Measurements from ENCODE around the gene GLTP. TPM values are rescaled to one million over a fixed set of nuclear protein-coding genes. Genes with fewer than 3 reads are reported as not detected.

The GLTP gene
- total and polyA plus RNA-seq, 4 donors: 8.5 to 12.8 (median 8.7) TPM

DNA sequence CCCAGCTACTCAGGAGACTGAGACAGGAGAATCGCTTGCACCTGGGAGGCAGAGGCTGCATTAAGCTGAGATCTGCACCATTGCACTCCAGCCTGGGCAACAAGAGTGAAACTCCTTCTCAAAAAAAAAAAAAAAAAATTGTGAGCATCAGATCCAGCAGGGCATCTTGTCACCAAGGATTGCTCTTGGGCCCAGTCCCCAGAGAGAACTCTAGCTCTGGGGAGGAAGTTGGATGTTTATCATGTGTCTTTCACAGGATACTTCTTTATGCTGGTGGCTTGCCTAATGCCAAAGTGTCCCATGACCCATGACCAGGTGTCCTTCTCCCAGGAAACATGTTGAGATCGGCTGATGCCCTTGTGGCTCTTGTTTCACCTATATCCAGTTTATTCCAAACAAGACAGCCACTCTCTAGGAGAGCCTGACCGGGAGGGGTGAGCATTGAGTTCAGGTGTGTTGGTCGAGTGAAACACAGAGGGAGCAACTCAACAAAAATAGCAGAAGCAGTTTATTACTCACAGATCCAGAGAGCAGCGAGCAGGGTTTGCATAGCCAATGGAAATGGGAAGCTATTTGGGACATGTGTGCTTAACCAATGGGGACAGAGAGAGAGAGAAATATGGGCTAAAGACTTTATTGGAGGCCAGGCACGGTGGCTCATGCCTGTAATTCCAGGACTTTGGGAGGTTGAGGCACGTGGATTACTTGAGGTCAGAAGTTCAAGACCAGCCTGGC, 13.1 kb upstream of the GLTP start:
- DNase-seq (ENCODE audit: low spot score): no peak
- 89% methylated on average over 7 of the region's 7 CpGs for WGBS
- Histone ChIP-seq H3K36me3 (ENCODE audit: control insufficient read depth in 4 of 4, insufficient read depth in 3 of 4, low read depth in 1 of 4, low read length in 3 of 4) (no peaks in the 10 kb centered on the region), H3K4me3 (ENCODE audit: low read depth in 1 of 3, low read length in 3 of 3) (no peak overlapping the region), H3K9ac (ENCODE audit: low read depth in 1 of 2, low read length in 2 of 2) (no peak overlapping the region), H3K9me3 (ENCODE audit: control insufficient read depth in 4 of 4, low read length in 3 of 4) (no peaks in the 10 kb centered on the region), H3K4me1 (ENCODE audit: control insufficient read depth in 4 of 4, insufficient read depth in 4 of 4, low read length in 3 of 4) (no peaks in the 10 kb centered on the region), H3K27ac (ENCODE audit: low read depth in 1 of 2, low read length in 2 of 2) (no peak overlapping the region), H3K27me3 (ENCODE audit: control insufficient read depth in 4 of 4, insufficient read depth in 4 of 4, low read length in 3 of 4) (no peaks in the 10 kb centered on the region)
- TF ChIP-seq FOXA1 (IDR thresholded peaks at IDR 0.05): no peak
- TF ChIP-seq TAF1 (conservative IDR thresholded peaks at IDR 0.05): no peak

DNA sequence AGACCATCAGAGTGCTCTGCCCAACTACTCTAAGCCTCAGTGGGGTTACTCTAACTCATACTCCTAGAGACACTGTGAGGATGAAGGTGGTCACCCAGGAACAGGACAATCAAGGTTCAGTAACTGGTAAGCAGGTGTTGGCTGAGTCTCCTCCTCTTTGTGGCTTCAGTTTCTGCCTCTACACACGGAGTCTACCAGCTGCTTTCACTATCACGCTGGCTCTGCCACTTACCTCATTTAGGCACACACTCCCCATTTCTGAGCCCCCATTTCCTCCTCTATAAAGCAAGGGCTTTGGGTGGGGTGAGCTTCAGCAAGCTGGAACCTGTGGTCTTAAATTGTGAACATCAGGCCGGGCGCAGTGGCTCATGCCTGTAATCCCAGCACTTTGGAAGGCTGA, 12.4 kb upstream of the GLTP start:
- Histone ChIP-seq H3K4me1 (ENCODE audit: control insufficient read depth in 4 of 4, insufficient read depth in 4 of 4, low read length in 3 of 4) (no peaks in the 10 kb centered on the region), H3K36me3 (ENCODE audit: control insufficient read depth in 4 of 4, insufficient read depth in 3 of 4, low read depth in 1 of 4, low read length in 3 of 4) (no peaks in the 10 kb centered on the region), H3K4me3 (ENCODE audit: low read depth in 1 of 3, low read length in 3 of 3) (no peak overlapping the region), H3K27me3 (ENCODE audit: control insufficient read depth in 4 of 4, insufficient read depth in 4 of 4, low read length in 3 of 4) (no peaks in the 10 kb centered on the region), H3K27ac (ENCODE audit: low read depth in 1 of 2, low read length in 2 of 2) (no peak overlapping the region), H3K9ac (ENCODE audit: low read depth in 1 of 2, low read length in 2 of 2) (no peak overlapping the region), H3K9me3 (ENCODE audit: control insufficient read depth in 4 of 4, low read length in 3 of 4) (no peaks in the 10 kb centered on the region)
- 80% methylated on average over 4 of the region's 4 CpGs for WGBS
- TF ChIP-seq, protein P1, sequence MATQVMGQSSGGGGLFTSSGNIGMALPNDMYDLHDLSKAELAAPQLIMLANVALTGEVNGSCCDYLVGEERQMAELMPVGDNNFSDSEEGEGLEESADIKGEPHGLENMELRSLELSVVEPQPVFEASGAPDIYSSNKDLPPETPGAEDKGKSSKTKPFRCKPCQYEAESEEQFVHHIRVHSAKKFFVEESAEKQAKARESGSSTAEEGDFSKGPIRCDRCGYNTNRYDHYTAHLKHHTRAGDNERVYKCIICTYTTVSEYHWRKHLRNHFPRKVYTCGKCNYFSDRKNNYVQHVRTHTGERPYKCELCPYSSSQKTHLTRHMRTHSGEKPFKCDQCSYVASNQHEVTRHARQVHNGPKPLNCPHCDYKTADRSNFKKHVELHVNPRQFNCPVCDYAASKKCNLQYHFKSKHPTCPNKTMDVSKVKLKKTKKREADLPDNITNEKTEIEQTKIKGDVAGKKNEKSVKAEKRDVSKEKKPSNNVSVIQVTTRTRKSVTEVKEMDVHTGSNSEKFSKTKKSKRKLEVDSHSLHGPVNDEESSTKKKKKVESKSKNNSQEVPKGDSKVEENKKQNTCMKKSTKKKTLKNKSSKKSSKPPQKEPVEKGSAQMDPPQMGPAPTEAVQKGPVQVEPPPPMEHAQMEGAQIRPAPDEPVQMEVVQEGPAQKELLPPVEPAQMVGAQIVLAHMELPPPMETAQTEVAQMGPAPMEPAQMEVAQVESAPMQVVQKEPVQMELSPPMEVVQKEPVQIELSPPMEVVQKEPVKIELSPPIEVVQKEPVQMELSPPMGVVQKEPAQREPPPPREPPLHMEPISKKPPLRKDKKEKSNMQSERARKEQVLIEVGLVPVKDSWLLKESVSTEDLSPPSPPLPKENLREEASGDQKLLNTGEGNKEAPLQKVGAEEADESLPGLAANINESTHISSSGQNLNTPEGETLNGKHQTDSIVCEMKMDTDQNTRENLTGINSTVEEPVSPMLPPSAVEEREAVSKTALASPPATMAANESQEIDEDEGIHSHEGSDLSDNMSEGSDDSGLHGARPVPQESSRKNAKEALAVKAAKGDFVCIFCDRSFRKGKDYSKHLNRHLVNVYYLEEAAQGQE (IDR thresholded peaks at IDR 0.05): no peak
- no peak for TF ChIP-seq EGR1 (IDR thresholded peaks at IDR 0.05; ENCODE audit: low read depth in 2 of 2)
- TF ChIP-seq, protein P2, sequence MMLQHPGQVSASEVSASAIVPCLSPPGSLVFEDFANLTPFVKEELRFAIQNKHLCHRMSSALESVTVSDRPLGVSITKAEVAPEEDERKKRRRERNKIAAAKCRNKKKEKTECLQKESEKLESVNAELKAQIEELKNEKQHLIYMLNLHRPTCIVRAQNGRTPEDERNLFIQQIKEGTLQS (IDR thresholded peaks at IDR 0.05): no peak
- TF ChIP-seq, protein P3, sequence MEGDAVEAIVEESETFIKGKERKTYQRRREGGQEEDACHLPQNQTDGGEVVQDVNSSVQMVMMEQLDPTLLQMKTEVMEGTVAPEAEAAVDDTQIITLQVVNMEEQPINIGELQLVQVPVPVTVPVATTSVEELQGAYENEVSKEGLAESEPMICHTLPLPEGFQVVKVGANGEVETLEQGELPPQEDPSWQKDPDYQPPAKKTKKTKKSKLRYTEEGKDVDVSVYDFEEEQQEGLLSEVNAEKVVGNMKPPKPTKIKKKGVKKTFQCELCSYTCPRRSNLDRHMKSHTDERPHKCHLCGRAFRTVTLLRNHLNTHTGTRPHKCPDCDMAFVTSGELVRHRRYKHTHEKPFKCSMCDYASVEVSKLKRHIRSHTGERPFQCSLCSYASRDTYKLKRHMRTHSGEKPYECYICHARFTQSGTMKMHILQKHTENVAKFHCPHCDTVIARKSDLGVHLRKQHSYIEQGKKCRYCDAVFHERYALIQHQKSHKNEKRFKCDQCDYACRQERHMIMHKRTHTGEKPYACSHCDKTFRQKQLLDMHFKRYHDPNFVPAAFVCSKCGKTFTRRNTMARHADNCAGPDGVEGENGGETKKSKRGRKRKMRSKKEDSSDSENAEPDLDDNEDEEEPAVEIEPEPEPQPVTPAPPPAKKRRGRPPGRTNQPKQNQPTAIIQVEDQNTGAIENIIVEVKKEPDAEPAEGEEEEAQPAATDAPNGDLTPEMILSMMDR (IDR thresholded peaks at IDR 0.05; ENCODE audit: low read depth, low read length, missing input control): no peak
- TF ChIP-seq RAD21 (IDR thresholded peaks at IDR 0.05): no peak
- no peak for TF ChIP-seq JUND (IDR thresholded peaks at IDR 0.05)
- TF ChIP-seq FOXA2 (IDR thresholded peaks at IDR 0.05): no peak
- no peak for TF ChIP-seq MAX (IDR thresholded peaks at IDR 0.05)
- TF ChIP-seq ZBTB33 (IDR thresholded peaks at IDR 0.05): no peak
- no peak for TF ChIP-seq GABPA (IDR thresholded peaks at IDR 0.05 in 1 of 2, conservative IDR thresholded peaks at IDR 0.05 in 1 of 2)
- no peak for TF ChIP-seq TAF1 (conservative IDR thresholded peaks at IDR 0.05)
- TF ChIP-seq SP1 (IDR thresholded peaks at IDR 0.05): no peak
- no peak for TF ChIP-seq RXRA (IDR thresholded peaks at IDR 0.05)
- no peak for TF ChIP-seq NR2F2 (IDR thresholded peaks at IDR 0.05)
- TF ChIP-seq FOXA1 (IDR thresholded peaks at IDR 0.05): no peak
- DNase-seq (ENCODE audit: low spot score): no peak
